Panc1 (cell line): ENCODE data around the gene CRLF2.

Experiments
- CTCF ChIP-seq: fragments of 450-650 bp; IDR thresholded peaks from 2 replicates; pipeline ENCODE4 v1.5.1; 2017; ENCODE audit warnings: mild to moderate bottlenecking
- POLR2AphosphoS5 ChIP-seq: IDR thresholded peaks from 2 replicates; pipeline ENCODE4 v1.6.1; 2012; ENCODE audit warnings: mild to moderate bottlenecking, low read depth, low read length, moderate library complexity
- REST ChIP-seq, 2 experiments: IDR thresholded peaks; 2 replicates each; pipeline ENCODE4 v1.6.1; 2011 to 2012; ENCODE audit warnings: low read depth in 2 of 2, control low read depth in 1 of 2, low read length in 1 of 2, mild to moderate bottlenecking in 1 of 2, moderate library complexity in 1 of 2; ENCODE audit not compliant: insufficient read depth in 1 of 2
- SIN3A ChIP-seq: IDR thresholded peaks from 2 replicates; pipeline ENCODE4 v1.6.1; 2012; ENCODE audit warnings: low read depth, mild to moderate bottlenecking, low read length, moderate library complexity, borderline replicate concordance; ENCODE audit not compliant: insufficient read depth

GRCh38 chrX:1169189-1169588 is 43.3 kb downstream of the CRLF2 start:
- TF ChIP-seq CTCF = no peak
- TF ChIP-seq POLR2AphosphoS5 = no peak
- no peak for TF ChIP-seq REST (IDR thresholded peaks at IDR 0.05; ENCODE audit: insufficient read depth in 1 of 2, low read depth in 2 of 2, low read length in 1 of 2)
- no peak for TF ChIP-seq SIN3A
